Measurements from ENCODE around the gene KIFAP3. TPM values are rescaled to one million over a fixed set of nuclear protein-coding genes. Genes with fewer than 3 reads are reported as not detected.
"Not testable (repeated sequence)": the region's sequence is repeated elsewhere in the genome, so short reads cannot be mapped to it uniquely, and the experiment has no call there.

KIFAP3 gene
- total RNA-seq, 3 donors from 2014 or later, result 22.5 to 42.8 (median 36.2) TPM

GRCh38 chr1:170009551-170009950 is 64.9 kb downstream of the KIFAP3 start:
- Histone ChIP-seq H3K4me1 (ENCODE audit: low read depth) (no peaks in the 10 kb centered on the region), H3K9me3 (no peaks in the 10 kb centered on the region), H3K36me3 (ENCODE audit: low read depth) (no peaks in the 10 kb centered on the region), H3K4me3 (no peak overlapping the region)
- intact Hi-C loops (cut with DNase I, micrococcal nuclease), result no loop called here
- DNase-seq (no peak), ATAC-seq (no peak)
- TF ChIP-seq CTCF (IDR thresholded peaks at IDR 0.05), result no peak

- H3K4me1 ChIP-seq (ENCODE audit: low read depth); H3K36me3 ChIP-seq (ENCODE audit: low read depth); H3K4me3 ChIP-seq; intact Hi-C loops (cut with DNase I, micrococcal nuclease); DNase-seq; ATAC-seq; H3K9me3 ChIP-seq: not testable (repeated sequence)
These were observed 65.8 kb downstream of the KIFAP3 start for GRCh38 chr1:170008745-170009144.

- H3K9me3 ChIP-seq; H3K4me3 ChIP-seq; H3K36me3 ChIP-seq (ENCODE audit: low read depth); DNase-seq; H3K4me1 ChIP-seq (ENCODE audit: low read depth); intact Hi-C loops (cut with DNase I, micrococcal nuclease); ATAC-seq: not testable (repeated sequence)
These were observed 71.1 kb downstream of the KIFAP3 start for GRCh38 chr1:170003270-170003835.

GRCh38 chr1:170001266-170001665 is 73.2 kb downstream of the KIFAP3 start:
- Histone ChIP-seq H3K4me1 (ENCODE audit: low read depth) (no peaks in the 10 kb centered on the region), H3K9me3 (no peaks in the 10 kb centered on the region), H3K4me3 (no peak overlapping the region), H3K36me3 (ENCODE audit: low read depth) (no peaks in the 10 kb centered on the region)
- intact Hi-C loops (cut with DNase I, micrococcal nuclease), result no loop called here
- TF ChIP-seq CTCF (IDR thresholded peaks at IDR 0.05), result no peak
- ATAC-seq (no peak), DNase-seq (no peak)

GRCh38 chr1:169999761-170000160 is 74.7 kb downstream of the KIFAP3 start:
- no peaks in the 10 kb centered on the region for H3K4me1 ChIP-seq (ENCODE audit: low read depth)
- TF ChIP-seq CTCF (IDR thresholded peaks at IDR 0.05), result no peak
- no peak for ATAC-seq
- no peaks in the 10 kb centered on the region for H3K36me3 ChIP-seq (ENCODE audit: low read depth)
- H3K4me3 ChIP-seq, result no peak overlapping the region
- intact Hi-C loops (cut with DNase I, micrococcal nuclease), result no loop called here
- DNase-seq, result no peak
- no peaks in the 10 kb centered on the region for H3K9me3 ChIP-seq

- no peaks in the 10 kb centered on the region for H3K36me3 ChIP-seq (ENCODE audit: low read depth)
- TF ChIP-seq CTCF (IDR thresholded peaks at IDR 0.05), result no peak
- no peak for ATAC-seq
- no peak overlapping the region for H3K4me3 ChIP-seq
- no peaks in the 10 kb centered on the region for H3K4me1 ChIP-seq (ENCODE audit: low read depth)
- intact Hi-C loops (cut with DNase I, micrococcal nuclease), result no loop called here
- no peaks in the 10 kb centered on the region for H3K9me3 ChIP-seq
- DNase-seq, result no peak
These were observed 75.2 kb downstream of the KIFAP3 start for GRCh38 chr1:169999331-169999741.

- H3K4me3 ChIP-seq, result no peak overlapping the region
- intact Hi-C loops (cut with DNase I, micrococcal nuclease), result no loop called here
- ATAC-seq (peak; percentile 34), DNase-seq (no peak)
- no peaks in the 10 kb centered on the region for H3K9me3 ChIP-seq
- H3K4me1 ChIP-seq (ENCODE audit: low read depth), result no peaks in the 10 kb centered on the region
- no peaks in the 10 kb centered on the region for H3K36me3 ChIP-seq (ENCODE audit: low read depth)
- no peak for TF ChIP-seq CTCF (IDR thresholded peaks at IDR 0.05)
These were observed 78.5 kb downstream of the KIFAP3 start for GRCh38 chr1:169995993-169996392.
